Activated T-cell treated with anti-CD3 and anti-CD28 coated beads, Interleukin-2, amount 50 U/mL, for 4 hours (primary cell): ENCODE measurements around the gene BMPR1A. TPM values are rescaled to one million over a fixed set of nuclear protein-coding genes. Genes with fewer than 3 reads are reported as not detected.
"Not testable (repeated sequence)": the region's sequence is repeated elsewhere in the genome, so short reads cannot be mapped to it uniquely, and the experiment has no call there.

Experiments used
- ATAC-seq, 2 donors: fragments of 200-7000 bp; cut with Tn5 transposase; one replicate each; pipeline ENCODE4 v1.10.0; 2021
- DNase-seq: peaks from one replicate; pipeline ENCODE4 v3.0.0-alpha.2; 2020
- H3K27me3 Mint-ChIP-seq: one replicate; pipeline ENCODE4 v1.8.0; 2021; ENCODE audit warnings: low read depth, mixed read lengths
- H3K36me3 Mint-ChIP-seq: one replicate; pipeline ENCODE4 v1.8.0; 2022; ENCODE audit warnings: mixed read lengths; ENCODE audit not compliant: insufficient read depth
- H3K4me1 Mint-ChIP-seq: one replicate; pipeline ENCODE4 v1.8.0; 2021; ENCODE audit warnings: low read depth, mixed read lengths
- H3K4me3 Mint-ChIP-seq: one replicate; pipeline ENCODE4 v1.8.0; 2021; ENCODE audit warnings: mild to moderate bottlenecking, moderate library complexity, mixed read lengths
- H3K9me3 Mint-ChIP-seq: one replicate; pipeline ENCODE4 v1.8.0; 2021; ENCODE audit warnings: mixed read lengths
- total RNA-seq, 3 donors: library from RNA; stranded (reverse); gene quantifications; one replicate each; pipeline ENCODE4 v1.2.1, GENCODE V29; 2021

BMPR1A gene
- total RNA-seq, 3 donors from 2014 or later = 6.0 to 8.5 (median 7.6) TPM

DNA sequence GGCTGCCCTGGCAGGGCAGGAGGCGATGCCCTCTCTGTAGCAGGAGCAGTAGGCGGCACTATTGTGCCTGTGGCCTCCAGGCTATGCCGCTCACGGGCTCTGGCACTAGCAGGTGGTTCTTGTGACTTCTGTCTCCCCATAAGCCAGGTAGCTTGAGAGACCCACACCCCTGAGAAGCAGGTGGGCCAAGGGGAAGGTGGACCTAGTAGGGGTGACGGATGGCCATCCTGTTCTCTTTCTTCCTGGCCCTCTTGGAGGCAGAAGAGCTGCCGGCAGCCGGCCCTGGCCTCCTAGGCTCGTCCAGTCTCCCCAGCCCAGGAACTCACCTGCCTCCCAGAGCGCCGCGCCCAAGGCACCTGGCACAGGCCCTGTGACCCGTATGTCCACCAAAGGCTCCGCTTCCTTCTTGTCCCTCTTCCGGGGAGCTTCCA, 185.6 kb downstream of the BMPR1A start:
- ATAC-seq (no peak), DNase-seq (no peak)
- Mint-ChIP-seq H3K4me1 (peaks cover 2% of the 10 kb centered on the region), H3K36me3 (no peaks in the 10 kb centered on the region), H3K27me3 (peaks cover 2% of the 10 kb centered on the region), H3K4me3 (no peak overlapping the region), H3K9me3 (no peaks in the 10 kb centered on the region)

DNA sequence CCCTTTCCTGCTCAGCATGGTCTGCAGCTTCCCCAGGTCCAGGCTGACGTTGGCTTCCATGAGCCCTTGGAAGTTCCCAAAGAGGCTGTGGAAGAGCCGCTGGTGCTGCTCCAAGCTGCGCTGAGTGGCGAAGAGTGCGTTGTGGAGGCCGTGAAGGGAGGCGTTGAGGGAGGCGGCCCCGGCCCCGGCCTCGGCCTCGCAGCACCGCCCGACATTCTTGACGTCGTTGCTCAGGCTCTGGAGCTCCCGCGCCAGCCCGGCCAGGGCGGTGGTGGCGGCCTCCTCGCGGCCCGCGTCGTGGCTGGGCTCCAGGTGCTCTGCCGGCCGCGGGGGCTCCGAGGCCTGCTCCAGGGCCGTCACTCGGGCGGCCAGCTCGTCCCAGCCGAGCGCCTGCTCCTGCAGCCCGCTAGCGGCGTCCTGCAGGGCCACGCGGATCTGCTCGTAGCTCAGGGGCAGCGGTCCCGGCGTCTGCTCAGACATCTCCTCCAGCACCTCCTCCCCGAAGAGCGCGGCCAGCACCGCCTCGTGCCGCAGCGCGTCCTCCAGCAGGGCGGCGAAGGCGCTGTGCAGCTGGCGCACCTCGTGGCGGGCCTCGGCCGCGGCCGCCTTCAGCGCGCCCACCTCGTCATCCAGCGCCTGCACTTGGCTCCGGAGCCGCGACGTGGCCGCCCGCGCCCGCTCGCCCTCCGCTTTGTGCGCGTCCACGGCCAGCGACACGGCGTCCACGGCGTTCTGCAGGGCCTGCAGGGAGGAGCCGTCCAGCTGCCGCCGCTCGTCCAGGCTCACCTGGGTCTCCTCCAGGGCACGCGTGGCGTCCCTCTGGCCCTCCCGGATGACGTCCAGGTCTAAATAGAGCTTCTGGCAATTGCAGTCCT, 186.3 kb downstream of the BMPR1A start:
- Mint-ChIP-seq H3K9me3 (no peaks in the 10 kb centered on the region), H3K4me3 (no peak overlapping the region), H3K4me1 (peaks cover 2% of the 10 kb centered on the region), H3K27me3 (peaks cover 2% of the 10 kb centered on the region), H3K36me3 (no peaks in the 10 kb centered on the region)
- no peak for DNase-seq
- no peak for ATAC-seq

DNA sequence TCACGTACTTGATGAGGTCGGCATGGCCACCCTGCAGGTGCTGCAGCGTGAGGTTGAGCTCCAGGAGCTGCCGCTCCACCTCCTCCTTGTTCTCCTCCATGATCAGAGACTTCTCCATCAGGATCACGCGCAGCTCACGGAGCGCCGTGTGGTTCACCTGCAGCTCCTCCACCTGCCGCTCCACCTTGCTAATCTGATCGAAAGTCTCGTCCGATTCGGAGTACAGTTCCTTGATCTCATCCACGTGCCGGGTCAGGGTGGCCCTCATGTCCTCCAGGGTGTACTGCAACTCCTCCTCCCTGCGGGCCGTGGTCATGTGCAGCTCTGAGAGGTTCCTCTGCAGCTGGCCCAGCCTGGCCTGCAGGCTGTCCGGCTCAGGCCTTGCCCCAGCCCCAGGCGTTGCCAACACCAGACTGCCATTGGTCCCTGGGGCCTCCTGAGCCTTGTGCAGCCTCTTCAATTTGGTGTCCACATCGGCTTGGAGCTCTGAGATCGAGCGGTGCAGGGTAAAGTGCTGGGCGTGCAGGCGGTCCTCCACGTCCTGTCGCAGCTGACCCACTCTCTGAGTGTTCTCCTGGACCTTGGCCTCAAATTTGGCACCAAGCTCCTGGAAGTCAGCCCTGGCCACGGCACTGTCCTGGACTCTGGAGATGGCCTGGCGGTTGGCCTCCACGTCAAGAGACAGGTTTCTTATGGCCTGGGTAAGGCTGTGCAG, 187.1 kb downstream of the BMPR1A start:
- peaks cover 4% of the 10 kb centered on the region for H3K4me1 Mint-ChIP-seq
- H3K9me3 Mint-ChIP-seq = no peaks in the 10 kb centered on the region
- no peaks in the 10 kb centered on the region for H3K36me3 Mint-ChIP-seq
- ATAC-seq (no peak), DNase-seq (no peak)
- H3K27me3 Mint-ChIP-seq = peaks cover 2% of the 10 kb centered on the region
- H3K4me3 Mint-ChIP-seq = no peak overlapping the region

DNA sequence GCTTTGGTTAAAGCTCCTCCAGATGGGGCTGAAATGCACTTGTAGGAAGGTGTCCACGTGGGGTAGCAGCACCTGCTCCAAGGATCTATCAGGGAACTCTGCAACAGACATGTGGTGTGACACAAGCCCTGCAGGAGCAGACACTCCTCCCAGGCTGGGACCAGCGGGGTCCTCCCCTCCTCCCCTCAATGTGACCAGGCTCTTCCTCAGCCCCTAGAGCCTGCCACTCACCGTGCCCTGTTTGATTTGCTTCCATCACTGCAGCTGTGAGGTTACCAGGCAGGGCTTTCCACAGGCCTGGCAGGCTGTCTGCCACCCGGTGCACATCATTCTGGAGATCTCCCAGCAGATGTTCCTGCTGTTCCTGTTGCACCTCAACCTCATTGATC, 187.6 kb downstream of the BMPR1A start:
- H3K27me3 Mint-ChIP-seq = peaks cover 2% of the 10 kb centered on the region
- no peak overlapping the region for H3K4me3 Mint-ChIP-seq
- H3K4me1 Mint-ChIP-seq = peaks cover 5% of the 10 kb centered on the region
- ATAC-seq (no peak), DNase-seq (no peak)
- no peaks in the 10 kb centered on the region for H3K36me3 Mint-ChIP-seq
- H3K9me3 Mint-ChIP-seq = no peaks in the 10 kb centered on the region

DNA sequence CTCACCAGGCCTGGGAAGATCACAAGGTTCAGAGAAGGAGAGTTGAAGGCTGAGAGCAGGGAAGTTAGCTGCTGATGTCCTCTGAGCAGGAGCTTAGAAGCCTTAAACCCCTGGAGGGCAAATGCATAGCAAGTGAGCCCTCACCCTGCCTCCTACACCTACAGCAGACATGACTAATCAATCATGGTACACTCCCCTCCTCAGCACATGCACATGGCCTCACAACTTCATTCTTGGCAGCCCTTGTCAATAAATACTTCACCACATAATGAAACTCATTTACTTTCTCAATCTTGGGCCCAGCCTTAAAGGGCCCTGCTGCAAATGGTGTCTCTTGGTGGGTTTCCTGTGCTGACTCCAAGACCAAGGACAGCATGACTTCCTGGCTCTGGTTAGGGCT, 188.1 kb downstream of the BMPR1A start:
- H3K4me1 Mint-ChIP-seq = peaks cover 9% of the 10 kb centered on the region
- no peaks in the 10 kb centered on the region for H3K36me3 Mint-ChIP-seq
- no peak overlapping the region for H3K4me3 Mint-ChIP-seq
- ATAC-seq = peak in 1 of 2 donors; percentile 58
- DNase-seq = no peak
- peaks cover 2% of the 10 kb centered on the region for H3K27me3 Mint-ChIP-seq
- no peaks in the 10 kb centered on the region for H3K9me3 Mint-ChIP-seq

DNA sequence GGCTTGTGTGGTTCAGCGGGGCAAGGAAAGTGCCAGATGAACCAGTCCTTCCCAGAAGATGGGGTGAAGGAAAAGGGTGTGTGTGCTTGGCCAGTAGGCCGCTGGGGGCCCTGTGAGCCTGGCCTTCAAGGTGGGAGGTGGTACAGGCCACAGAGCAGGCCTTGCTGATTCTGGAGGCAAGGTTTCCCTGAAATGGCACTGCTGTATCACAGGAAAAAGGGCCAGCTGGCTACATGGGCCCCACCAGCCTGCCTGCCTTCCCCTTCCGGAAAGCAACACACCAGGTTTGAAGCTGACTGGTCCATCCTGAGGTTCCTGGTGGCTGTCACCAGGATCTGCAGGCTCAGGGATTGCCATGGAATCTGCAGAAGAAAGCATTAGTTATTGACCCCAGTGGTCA, 188.5 kb downstream of the BMPR1A start:
- peaks cover 2% of the 10 kb centered on the region for H3K27me3 Mint-ChIP-seq
- ATAC-seq (no peak), DNase-seq (no peak)
- H3K36me3 Mint-ChIP-seq = no peaks in the 10 kb centered on the region
- peaks cover 11% of the 10 kb centered on the region for H3K4me1 Mint-ChIP-seq
- H3K4me3 Mint-ChIP-seq = no peak overlapping the region
- no peaks in the 10 kb centered on the region for H3K9me3 Mint-ChIP-seq

DNA sequence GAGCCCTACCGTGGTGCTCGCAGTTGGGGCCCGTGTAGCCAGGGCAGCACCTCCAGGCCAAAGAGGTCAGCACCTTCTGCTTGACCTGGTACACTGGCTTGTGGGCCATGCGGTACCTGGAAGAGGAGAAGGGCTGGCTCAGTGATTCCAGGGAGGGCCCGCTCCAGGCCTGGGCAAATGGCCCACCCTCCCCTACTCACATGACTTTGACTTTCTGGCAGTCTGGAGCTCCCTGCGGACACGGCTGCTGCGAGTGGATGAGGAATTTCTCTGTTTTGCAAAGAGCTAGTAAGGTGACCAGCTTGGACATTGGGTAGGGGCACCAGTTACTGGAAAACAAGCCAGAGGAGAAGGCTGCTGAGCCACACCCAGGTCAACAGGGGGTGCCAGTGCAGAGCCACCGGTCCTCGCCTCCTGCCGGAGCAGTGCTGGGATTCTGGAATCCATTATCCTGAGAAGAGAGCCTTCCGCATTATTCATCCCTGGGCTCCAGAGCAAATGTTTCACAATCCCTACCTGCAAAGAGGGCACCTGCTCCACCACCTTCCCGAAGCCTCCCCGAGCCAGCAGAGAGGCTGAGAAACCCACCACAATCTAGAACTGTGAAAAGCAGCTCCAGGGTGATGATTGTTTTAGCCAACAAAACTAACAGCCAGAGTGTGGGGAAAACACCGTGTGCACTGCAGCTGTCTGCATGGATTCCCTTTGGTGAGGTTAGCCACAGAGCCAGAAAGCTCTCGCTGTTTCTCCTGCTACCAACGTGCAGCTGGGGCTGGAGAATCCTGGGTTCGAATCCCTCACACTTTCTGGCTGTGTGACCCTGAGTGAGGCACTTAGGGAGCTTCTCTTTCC, 189.2 kb downstream of the BMPR1A start:
- no peak overlapping the region for H3K4me3 Mint-ChIP-seq
- peaks cover 15% of the 10 kb centered on the region for H3K4me1 Mint-ChIP-seq
- H3K9me3 Mint-ChIP-seq = no peaks in the 10 kb centered on the region
- no peaks in the 10 kb centered on the region for H3K36me3 Mint-ChIP-seq
- peaks cover 2% of the 10 kb centered on the region for H3K27me3 Mint-ChIP-seq
- ATAC-seq (no peak), DNase-seq (no peak)

DNA sequence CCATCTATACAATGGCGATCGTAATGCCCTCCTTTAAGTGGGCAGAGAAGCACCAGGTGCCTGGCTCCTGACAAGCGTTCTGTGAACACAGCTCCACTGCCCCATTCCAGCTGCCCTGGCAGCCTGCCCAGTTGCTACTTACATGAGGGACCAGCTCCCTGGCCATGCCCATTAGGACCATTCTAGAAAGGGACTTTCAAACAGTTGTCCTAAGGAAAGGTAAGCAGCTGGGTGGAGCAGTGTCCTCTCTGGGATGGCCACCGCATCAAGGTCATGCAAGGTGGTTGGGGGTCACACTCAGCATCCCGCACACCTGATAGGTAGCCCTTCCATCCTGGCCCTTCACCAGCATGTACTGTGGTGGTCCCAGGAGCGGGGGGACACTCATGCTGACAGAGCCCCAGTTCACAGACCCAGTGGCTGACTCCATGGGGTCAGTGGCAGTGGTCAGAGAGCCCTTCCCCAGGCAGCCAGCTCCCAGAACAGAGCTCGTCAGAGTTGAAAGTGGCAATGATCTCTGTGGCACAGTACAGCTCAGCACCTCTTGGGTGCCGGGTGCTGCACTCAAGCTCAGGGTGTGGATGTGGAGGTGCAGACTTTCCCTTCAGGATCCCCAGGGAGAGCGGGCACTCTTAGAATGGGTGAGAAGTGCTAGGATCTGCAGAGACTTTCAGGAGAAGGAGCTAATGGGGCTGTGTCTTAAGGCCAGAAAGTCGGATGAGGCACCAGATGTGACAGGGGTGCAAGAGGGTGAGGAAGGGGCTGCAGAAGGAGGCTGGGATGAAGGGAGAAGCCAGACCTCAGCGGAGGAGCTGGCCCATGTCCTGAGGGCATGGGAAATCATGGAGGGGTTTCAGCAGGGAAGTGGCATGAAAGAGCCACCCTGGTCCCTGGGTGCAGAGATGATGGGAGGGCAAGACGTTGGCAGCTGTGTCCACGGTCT, 190.1 kb downstream of the BMPR1A start:
- H3K4me3 Mint-ChIP-seq = no peak overlapping the region
- peaks cover 21% of the 10 kb centered on the region for H3K4me1 Mint-ChIP-seq
- no peaks in the 10 kb centered on the region for H3K36me3 Mint-ChIP-seq
- H3K9me3 Mint-ChIP-seq = no peaks in the 10 kb centered on the region
- peaks cover 2% of the 10 kb centered on the region for H3K27me3 Mint-ChIP-seq
- no peak for ATAC-seq
- no peak for DNase-seq

DNA sequence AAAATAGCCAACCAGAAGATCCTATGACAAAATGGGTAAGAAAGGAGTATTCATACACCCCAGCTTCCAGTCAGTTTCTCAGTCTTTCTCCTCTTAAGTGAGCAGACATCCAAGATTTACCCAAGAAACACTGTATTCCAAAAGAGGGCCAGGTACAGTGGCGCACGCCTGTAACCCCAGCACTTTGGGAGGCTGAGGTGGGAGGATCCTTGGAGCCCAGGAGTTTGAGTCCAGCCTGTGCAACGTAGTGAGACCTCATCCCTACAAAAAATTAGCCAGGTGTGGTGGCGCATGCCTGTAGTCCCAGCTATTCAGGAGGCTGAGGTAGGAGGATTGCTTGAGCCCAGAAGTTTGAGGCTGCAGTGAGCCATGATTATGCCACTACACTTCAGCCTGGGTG, 191.4 kb downstream of the BMPR1A start:
- H3K4me1 Mint-ChIP-seq = peaks cover 23% of the 10 kb centered on the region
- not testable (repeated sequence) for H3K36me3 Mint-ChIP-seq, H3K9me3 Mint-ChIP-seq, H3K27me3 Mint-ChIP-seq, ATAC-seq, DNase-seq, H3K4me3 Mint-ChIP-seq

DNA sequence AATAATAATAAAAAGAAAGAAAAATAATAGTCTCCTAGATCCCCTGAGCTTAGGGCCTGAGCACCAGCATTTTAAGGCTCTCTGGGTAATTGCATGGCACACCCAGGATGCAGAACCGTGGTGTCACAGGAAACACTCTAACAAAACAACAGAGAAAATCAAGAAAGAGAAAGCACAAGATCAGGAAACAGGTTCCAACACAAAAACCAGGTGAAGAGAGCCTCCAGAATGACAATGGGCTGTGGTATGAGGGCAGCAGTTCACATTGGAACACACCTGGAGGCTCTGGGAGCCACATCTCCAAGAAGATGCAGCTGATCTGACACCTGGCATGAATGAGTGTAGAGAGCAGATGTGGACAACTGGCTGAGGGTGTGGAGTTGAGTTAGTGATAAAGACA, 193.9 kb downstream of the BMPR1A start:
- ATAC-seq = no peak
- DNase-seq = no peak
- H3K4me1 Mint-ChIP-seq = peaks cover 23% of the 10 kb centered on the region
- H3K36me3 Mint-ChIP-seq = peaks cover 2% of the 10 kb centered on the region
- no peak overlapping the region for H3K4me3 Mint-ChIP-seq
- peaks cover 2% of the 10 kb centered on the region for H3K27me3 Mint-ChIP-seq
- peaks cover 12% of the 10 kb centered on the region for H3K9me3 Mint-ChIP-seq

DNA sequence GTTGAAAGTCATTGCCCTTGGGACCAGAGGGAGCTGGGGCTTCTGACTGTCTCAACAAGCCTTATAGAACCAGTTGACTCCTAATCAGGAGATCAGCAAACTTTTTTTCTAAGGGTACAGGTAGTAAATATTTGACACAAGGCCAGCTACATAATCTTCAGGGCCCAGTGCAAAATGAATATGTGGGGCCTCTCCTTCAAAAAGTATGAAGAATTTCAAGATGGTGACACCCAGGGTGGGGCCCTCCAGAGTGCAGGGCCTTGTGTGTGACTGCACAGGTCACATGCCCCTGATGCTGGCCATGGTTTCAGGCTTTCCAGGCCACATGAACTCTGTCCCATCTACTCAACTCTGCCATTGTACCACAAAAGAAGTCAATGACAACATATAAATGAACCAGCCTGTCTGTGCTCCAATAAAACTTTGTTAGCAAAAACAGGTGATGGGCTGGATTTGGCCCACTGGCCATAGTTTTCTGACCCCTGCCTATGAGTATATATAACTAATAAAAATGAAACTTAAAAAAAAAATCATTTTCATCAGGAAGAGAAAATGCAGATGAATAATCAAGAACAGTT, 194.9 kb downstream of the BMPR1A start:
- Mint-ChIP-seq H3K36me3 (peaks cover 2% of the 10 kb centered on the region), H3K9me3 (peaks cover 12% of the 10 kb centered on the region), H3K4me3 (no peak overlapping the region), H3K27me3 (peaks cover 2% of the 10 kb centered on the region), H3K4me1 (peaks cover 21% of the 10 kb centered on the region)
- ATAC-seq (no peak), DNase-seq (no peak)

DNA sequence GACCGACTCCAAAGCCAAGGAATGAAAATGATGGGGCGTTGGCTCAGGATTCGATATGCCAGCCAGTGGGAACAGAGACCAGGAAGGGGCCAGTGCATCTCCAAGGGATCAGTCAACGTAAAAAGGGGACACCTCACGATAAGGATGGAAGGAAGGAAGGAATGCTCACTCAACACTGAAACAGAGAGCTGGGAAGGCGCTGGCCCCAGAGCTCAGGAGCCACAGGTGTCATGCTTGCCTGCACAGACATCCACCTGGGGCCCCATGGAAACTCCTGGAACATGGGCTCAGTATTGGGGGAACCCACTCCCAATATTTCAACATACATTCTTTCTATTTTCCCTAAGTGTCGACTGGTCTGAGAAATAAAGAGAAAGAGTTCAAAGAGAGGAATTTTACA, 195.7 kb downstream of the BMPR1A start:
- DNase-seq (no peak), ATAC-seq (no peak)
- Mint-ChIP-seq H3K36me3 (peaks cover 2% of the 10 kb centered on the region), H3K9me3 (peaks cover 12% of the 10 kb centered on the region), H3K27me3 (no peaks in the 10 kb centered on the region), H3K4me1 (peaks cover 21% of the 10 kb centered on the region), H3K4me3 (no peak overlapping the region)

DNA sequence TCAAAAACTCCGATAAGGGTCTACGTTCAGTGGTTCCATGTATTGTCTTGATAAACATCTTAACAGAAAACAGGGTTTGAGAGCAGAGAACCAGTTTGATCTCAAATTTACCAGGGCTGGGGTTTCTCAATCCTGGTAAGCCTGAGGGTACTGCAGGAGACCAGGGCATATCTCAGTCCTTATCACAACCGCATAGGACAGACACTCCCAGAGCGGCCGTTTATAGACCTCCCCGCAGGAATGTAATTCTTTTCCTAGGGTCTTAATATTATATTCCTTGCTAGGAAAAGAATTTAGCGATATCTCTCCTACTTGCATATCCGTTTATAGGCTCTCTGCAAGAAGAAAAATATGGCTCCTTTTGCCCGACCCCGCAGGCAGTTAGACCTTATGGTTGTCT, 196.3 kb downstream of the BMPR1A start:
- peaks cover 12% of the 10 kb centered on the region for H3K9me3 Mint-ChIP-seq
- DNase-seq, H3K4me3 Mint-ChIP-seq, H3K36me3 Mint-ChIP-seq, H3K27me3 Mint-ChIP-seq, ATAC-seq: not testable (repeated sequence)
- H3K4me1 Mint-ChIP-seq = peaks cover 21% of the 10 kb centered on the region
